Inflammatory macrophage treated with lipopolysaccharide for 4 hours (primary cell): Measurements from ENCODE around the gene PGM5.

Source experiments
- DNase-seq: peaks from one replicate; pipeline ENCODE4 v3.0.0-alpha.2; 2020

Gene PGM5

DNA sequence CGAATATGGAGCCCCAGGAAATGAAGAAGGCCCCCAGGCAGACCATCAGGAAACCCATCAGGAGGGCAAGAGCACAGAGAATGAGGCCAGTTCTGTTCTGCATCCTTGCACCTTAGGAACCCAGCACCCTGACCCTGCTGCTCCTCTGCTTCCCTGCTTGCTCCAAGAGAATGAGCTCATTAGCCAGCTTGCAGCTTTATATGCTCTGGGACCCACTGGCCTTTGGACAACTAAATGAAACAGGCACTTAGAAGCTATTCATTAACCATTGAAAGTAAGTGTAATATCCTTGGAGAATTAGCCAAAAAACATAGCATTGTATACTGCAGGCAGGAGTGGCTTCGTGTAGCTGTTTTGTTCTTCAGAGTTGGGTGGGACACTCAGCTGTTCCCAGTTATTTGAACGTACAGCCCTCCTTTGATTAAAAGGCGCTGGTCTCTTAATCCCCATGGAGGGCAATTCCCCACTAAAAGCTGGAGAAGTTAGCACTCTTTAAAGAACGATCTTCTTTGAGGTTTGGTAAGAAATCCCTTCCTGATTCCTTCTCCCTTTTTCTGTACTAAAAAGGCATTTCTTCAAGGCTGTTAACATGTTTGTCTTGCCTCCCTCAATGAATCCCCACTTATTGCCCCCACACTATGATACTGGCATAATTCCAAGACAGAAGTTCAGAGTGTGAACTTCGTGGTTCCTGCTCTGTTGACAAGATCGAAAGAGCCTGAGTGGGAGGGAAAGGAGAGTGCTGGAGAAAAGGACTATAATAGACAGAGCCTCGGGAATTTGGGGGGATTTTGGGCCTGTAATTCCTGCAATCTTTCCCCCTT lies 184.5 kb downstream of the PGM5 start, which contains the start of gene TMEM252:
TMEM252 (minus strand) TSS at position 172 of the 824 bp plus-strand sequence; CDS start at position 103, 69 bp downstream.
- no peak for DNase-seq

DNA sequence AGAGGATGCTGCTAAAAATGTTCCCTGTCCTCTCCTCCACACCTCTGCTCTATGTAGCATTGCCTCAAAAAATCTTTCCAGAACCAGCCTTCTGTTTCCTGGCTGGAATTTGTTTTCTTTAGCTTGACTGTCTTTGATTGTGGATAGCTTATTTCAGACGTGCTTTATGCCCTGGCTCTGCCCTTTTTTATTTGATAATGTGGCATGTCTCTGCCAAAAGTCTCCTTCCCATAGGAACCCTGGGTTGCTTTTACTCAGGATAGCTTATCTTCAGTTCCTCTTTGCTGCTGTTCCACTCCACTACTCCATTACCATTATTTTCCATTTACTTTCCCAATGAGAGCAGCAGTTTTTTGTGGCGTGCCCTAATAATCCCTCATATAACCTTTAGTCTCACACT lies 185.2 kb downstream of the PGM5 start:
- DNase-seq = no peak

DNA sequence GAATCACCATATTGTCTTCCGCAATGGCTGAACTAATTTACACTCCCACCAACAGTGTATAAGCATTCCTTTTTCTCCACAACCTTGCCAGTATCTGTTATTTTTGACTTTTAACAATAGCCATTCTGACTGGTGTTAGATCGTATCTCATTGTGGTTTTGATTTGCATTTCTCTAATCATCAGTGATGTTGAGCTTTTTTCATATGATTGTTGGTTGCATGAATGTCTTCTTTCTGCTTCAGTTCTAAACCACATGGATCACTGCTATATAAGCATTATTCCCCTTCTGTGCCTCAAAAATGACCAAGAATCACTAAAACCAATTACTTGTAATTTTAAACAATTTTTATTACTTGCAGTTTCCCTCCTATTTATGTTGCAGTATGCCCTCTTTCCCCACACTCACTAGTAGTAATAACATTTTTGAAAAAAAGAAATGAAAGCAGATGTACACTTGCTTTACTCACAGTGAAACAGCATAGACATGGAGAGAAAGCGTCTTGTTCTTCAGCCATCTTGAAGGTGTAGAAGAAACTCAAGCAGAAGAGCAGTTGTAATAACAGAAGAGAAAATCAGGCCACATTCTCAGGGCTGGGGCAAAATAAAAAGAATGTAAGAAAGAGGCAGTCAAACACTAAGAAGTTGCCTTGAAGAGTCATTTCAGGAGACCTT lies 188.8 kb downstream of the PGM5 start:
- peak; percentile 66 for DNase-seq

DNA sequence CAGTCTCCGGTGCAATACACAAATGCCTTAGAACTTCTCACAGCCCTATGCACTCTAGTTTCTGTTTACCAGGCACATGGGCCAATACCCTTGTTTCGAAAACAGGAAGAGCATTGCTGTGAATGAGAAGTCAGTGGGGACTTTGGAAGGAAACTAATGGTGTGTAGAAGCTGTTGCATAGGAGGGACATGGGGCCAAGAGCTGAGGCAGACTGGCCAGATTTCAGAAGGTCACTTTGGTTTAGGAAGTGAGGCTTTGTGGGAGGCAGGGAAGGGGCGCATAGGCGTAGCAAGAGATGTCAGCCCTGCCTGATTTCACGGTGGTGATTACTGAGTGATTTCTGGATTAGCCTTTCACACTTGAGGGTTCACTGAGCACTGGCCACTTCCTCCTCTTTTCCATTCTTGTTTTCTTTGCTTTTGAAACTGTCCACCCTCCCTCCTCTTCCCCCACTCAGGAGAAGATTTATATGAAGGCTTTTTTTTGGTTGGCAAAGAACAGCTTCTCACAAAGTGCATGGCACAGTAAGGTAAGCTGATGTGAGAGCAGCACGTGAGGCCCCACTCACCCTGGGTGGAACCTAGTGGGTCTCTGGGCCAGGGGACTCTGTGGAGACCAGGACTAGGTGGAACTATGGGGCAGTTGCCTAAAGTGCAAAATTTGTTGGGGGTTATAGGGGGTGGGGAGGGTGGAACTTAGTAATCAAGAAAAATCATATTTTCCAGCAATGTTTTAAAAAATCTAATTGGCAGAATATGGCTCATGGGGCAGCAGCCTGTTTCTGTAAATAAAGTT lies 190.4 kb downstream of the PGM5 start:
- DNase-seq = peak; percentile 96

DNA sequence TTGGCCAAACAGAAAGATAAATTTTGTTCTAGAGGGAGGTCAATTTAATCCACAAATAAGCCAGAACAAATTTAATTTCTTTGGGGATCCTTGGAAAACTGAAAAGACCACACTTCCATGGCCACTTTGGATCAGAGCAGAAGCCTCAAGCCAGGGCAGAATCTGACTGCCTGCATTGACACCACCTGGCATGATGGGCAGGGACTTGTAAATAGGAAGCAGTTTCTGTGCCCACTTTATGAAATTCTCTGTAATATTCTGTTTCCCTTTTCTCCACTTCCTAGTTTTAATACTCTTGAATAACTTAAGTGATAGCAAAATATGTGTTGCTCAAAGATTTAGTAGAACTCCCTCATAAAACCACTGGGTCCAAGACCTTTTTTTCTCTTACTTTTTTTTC lies 191.0 kb downstream of the PGM5 start:
- DNase-seq = peak; percentile 90

DNA sequence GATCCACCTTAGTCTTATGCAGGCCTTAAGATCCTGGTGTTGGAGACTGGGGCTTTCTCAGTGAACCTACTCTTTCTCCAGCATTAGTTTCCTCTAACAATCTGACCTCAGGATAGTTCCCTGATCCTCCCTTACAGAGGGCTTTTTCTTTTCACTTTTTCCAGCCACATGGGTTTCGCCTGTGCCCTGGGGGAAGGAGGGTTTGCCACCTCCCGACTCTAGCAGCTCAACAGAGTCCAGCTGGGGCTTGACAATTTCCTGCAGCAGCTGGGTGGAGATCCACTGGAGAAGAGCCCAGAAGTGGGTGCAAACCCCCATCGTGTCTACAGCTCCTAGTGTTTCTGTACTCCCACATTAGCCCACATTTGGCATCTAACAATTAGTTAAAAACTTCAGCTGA lies 191.8 kb downstream of the PGM5 start:
- DNase-seq = no peak

DNA sequence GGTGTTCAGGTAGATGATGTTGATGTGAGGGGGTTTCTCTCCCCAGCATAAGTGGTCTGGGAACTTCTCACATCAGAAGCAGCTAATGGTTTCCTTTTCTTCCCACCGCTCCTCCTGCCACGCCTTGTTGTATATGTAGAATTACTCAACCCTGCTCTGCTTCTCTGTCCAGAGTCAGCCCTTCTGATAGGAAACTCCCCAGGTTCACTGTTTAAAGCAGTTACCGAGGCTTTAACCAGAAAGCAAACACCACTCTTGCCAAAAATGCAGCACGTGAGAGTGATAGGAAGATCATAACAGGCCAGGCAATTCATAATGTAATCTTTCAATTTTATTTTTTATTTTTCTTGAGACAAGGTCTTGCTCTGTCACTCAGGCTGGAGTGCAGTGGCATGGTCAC lies 194.8 kb downstream of the PGM5 start:
- DNase-seq = peak; percentile 82

DNA sequence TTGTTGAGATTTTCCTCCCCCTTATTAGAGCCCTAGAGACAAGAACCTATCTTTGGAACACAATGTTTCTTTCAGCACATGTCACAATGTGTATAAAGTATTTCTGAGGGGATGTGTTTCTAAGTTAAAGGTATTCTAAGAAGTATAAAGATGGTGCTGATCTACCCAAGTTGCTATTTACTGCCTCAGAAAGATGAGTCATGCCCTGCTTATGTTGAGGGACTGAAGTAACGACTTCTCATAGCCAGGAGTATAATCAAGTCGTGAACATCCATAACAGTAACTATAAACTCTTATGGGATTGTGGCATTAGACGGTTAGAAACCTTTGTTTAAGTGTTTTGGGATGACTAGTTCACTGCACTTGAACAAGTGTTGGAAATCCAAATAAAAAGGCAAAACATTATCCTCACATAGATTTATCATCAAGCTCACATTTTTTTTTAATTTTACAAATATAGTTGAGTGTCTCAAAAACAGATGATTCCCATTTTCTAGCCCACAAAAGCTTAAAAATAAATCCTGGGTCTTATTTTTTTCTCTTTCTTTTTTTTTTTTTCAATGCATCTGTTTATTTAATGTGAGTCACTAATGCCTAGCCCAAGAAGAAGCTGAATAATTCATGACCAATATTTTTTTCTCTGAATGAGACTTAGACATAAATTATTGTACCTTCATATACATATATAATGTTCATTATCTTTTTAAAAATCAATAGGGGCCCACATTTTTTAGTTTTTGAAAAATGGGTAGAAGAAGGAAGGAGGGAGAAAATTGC lies 196.5 kb downstream of the PGM5 start:
- no peak for DNase-seq

DNA sequence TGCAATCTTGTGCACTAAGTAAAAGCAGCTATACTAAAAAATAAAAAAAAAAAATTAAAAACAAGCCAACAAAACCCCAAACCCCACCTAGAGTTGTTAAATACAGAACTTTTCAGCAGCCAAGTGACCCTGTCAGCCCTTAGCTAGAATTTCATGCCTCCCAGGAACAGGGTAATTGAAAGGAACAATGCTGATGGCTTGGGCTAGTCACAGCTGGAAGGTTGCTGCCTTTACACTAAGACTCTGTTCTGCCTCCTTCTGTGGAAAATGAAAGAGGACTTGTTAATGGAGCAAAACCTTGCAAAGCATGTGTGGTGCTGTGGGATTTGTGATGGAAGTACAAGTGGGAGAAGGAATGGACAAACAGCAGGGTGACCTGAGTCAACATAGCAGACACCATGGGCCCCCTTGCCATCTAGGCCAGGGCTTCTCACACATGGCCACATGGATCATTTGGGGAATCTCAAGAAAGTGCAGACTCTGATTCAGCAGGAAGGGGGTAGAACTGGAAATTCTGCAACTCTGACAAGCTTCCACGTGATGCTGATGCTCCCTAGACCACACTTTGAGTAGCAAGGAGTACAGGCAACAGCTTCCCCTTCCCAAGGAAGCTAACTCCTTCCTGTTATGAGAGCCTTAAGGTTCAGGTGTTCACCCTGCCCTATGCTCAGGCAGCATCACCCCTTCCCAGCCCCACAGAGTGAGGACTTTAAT lies 199.2 kb downstream of the PGM5 start:
- DNase-seq = peak; percentile 75

DNA sequence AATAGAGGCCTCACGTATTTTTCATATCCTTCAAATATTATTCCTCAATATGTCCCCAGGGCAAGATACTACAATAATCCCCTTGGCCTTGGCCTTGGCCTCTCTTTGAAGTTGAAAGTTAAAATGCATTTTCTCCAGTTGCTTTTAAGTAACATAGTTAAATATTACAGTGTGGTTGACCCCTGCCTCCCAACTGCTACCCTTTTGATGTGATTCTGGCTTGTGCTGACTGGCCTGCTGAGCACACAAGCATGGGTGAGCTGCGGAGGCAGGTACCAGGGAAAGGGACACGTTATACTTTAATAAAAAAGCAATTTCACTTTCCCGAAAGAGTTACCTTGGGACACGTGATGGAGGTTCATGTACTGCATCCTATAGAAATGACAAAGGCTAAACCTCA lies 202.1 kb downstream of the PGM5 start:
- DNase-seq = no peak

DNA sequence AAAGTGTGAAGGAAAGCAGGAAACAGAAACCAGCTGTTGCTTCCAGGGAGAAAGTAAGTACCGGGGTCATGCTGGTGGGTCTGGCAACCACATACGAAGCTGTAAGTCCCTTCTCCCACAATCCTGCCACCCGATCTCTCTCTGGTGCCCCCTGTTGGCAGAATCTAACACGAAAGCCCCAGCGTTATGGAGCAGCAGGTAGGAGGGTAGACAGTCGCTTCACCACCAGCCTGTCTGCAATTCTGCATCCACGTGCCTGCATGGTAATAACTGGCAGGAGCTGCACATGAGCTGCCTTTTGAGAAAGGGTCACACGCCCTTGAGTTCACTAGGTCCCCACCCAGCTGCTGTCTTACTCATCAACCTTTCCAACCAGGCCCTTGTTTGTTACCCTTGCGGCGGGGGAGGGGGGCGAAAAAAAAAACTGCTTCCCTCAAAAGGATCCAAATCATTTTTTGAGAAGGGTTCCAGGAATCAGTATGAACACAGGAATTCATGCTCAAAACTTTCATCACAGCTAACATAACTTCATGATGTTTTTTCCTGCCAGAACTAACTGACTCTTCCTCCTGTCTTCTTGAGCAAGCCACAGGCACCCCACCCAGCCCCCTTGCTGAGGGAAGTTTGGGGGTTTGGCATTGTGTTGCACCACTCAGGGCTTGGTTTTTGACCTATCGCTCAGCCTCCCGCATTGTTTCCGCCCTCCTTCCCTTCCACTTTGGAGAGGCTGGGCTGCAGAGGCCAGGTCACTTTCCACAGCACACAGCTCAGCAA lies 203.8 kb downstream of the PGM5 start:
- peak; percentile 86 for DNase-seq

DNA sequence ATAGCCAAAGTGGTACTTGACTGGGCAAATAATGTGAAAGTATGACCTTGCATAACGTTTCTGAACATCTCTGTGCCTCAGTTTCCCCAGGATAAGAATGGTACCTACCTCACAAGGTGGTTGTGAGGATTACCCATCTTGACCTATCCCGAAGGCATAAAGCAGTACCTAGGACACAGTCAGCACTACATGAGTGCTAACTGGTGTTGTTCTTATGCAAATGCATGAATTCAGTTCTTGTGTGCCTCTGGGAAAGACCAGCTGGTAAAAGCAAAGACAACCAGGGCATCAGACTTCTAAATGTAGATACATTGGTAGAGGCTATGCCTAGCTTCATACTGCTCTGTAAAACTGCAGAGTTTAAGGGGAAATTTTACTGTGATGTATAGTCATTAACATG lies 206.1 kb downstream of the PGM5 start:
- DNase-seq = no peak

DNA sequence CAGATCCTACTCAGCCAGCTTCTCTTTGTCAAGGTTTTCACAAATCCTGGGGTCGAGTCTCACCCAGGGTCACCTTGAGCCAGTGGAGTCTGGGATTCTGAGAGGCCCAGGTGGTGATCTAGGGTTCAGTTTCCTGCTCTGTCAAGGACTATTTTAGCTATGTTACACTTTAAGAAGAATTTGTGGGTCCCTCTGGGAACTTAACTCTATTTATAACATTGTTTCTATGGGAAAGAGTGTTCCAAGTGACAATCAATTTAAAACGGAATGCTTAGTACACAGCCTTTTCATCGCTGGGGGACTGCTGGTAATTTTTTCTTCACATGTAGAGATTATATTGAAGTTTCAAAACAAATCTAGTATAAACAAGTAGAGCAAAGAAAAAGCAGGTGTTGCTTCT lies 211.2 kb downstream of the PGM5 start:
- DNase-seq = no peak

DNA sequence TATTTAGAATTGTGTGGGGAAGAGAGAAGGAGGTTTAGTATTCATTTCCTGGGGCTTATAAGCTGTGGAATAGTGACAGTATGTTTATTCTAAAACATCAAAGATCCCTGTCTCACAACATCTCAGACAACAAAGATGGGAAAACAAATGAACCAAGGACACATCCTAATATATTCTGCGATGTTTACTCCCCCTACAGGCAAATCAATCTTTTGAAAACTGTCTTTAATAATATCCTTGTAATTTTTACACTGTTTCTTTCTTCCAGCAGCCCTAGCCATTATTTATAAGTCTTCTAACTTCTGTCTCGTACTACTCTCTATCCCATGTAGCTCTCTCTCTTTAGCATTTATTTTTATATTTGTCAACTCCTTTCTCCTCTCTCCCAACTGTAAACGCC lies 217.7 kb downstream of the PGM5 start:
- DNase-seq = no peak

DNA sequence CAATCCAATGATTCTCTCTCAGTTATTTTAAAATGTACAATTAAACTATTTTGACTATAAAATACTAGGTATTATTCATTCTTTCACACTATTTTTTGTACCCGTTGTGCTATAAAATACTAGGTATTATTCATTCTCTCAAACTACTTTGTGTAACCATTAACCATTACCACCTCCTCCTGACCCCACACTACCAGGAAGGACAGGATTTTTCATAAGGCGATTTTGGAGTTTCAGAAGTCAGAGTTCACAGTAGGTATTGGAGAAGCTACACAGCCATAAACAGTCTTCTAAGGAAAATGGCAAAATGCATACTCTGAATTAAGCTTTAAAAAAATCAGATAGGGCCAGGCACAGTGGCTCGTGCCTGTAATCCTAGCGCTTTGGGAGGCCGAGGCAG lies 219.4 kb downstream of the PGM5 start:
- DNase-seq = no peak

DNA sequence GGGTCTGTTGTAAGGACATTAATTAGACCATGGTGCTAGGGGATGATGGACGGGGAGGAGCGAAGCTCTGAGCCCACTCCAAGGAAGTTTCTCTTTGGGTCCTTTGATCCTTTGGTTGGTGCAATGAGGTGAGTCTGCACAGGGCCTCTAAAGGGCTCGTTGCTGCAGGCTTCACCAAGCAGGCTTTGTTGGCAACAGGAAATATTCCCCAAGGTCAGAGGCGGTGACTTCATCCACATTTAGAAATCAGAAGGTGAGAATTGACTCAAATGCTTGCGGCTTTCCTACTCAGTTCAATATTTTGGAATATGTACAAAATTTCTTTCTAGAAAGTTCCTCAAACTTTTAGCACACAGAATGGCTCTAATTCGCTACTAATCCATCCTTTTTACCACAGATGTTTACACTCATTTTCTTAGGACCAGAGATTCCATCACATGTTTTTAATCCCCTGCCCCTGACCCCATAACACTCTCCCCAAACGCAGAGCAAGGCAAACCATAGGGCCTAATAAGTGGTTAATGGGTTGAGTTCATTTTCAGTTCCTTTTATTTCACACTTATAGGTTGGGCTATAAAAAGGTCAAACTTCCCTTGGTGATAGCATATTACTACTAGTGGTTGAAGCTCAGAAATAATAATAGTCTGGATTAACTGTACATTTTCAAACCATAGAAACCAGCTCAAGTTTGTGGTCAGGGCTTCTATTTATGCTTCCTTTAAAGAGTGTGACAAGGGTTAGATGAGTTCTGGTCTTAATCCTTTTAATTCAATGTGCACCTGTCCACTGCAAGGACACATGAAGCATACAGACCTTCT lies 221.6 kb downstream of the PGM5 start:
- DNase-seq = peak; percentile 33
